SU-DHL-6 (cell line): Measurements from ENCODE around the gene RNF150.

ENCODE experiments used
- H2AFZ ChIP-seq: fragments of 200-600 bp; sonication (generic); 2 replicates; pipeline ENCODE4 v1.6.1; 2014; ENCODE audit warnings: low read depth, mild to moderate bottlenecking, moderate library complexity, mixed read lengths, antibody characterized with exemption, low read length; ENCODE audit not compliant: severe bottlenecking
- H3F3A ChIP-seq: fragments of 200-600 bp; shearing (Covaris generic); 2 replicates; pipeline ENCODE4 v1.6.0; 2016; ENCODE audit warnings: antibody characterized with exemption, mild to moderate bottlenecking; ENCODE audit not compliant: insufficient read depth
- H3K27ac ChIP-seq: fragments of 200-600 bp; sonication (generic); 2 replicates; pipeline ENCODE4 v1.5.1; 2016; ENCODE audit warnings: low read depth, mild to moderate bottlenecking, low read length, moderate library complexity, mixed read lengths
- H3K27me3 ChIP-seq: fragments of 200-600 bp; sonication (generic), shearing (Covaris generic); 2 replicates; pipeline ENCODE4 v1.6.0; 2014; ENCODE audit warnings: mild to moderate bottlenecking, low read length
- H3K36me3 ChIP-seq: fragments of 200-600 bp; sonication (generic); 2 replicates; pipeline ENCODE4 v1.6.1; 2014; ENCODE audit warnings: mild to moderate bottlenecking, low read length, mixed read lengths
- H3K4me2 ChIP-seq: fragments of 300-600, 200-600 bp; shearing (Covaris generic), sonication (generic); 2 replicates; pipeline ENCODE4 v1.6.0; 2014; ENCODE audit warnings: low read length, low read depth, mild to moderate bottlenecking; ENCODE audit not compliant: poor library complexity, severe bottlenecking
- H3K4me3 ChIP-seq: fragments of 200-600 bp; sonication (generic); 2 replicates; pipeline ENCODE4 v1.5.1; 2014; ENCODE audit warnings: antibody characterized with exemption, low read length, mild to moderate bottlenecking, mixed read lengths; ENCODE audit not compliant: insufficient read depth, poor library complexity, severe bottlenecking
- H3K79me2 ChIP-seq: fragments of 200-600 bp; sonication (generic); 2 replicates; pipeline ENCODE4 v1.6.1; 2014; ENCODE audit warnings: mild to moderate bottlenecking, low read length, moderate library complexity; ENCODE audit not compliant: insufficient read depth
- H3K9ac ChIP-seq: fragments of 200-600 bp; sonication (generic); 2 replicates; pipeline ENCODE4 v1.7.0; 2014; ENCODE audit warnings: mild to moderate bottlenecking, low read length
- H3K9me2 ChIP-seq: fragments of 200-600 bp; sonication (generic); replicated peaks from 2 replicates; pipeline ENCODE4 v1.6.1; 2014; ENCODE audit warnings: low read length; ENCODE audit not compliant: insufficient read depth
- H3K9me3 ChIP-seq: fragments of 200-600 bp; sonication (generic); 2 replicates; pipeline ENCODE4 v1.6.1; 2014; ENCODE audit warnings: low read length, mixed read lengths; ENCODE audit not compliant: insufficient read depth
- H4K20me1 ChIP-seq: fragments of 200-600 bp; sonication (generic); 2 replicates; pipeline ENCODE4 v1.6.1; 2014; ENCODE audit warnings: low read depth, mild to moderate bottlenecking, antibody characterized with exemption, low read length, moderate library complexity, mixed read lengths
- EZH2phosphoT487 ChIP-seq: fragments of 200-600 bp; sonication (generic), shearing (Covaris generic); conservative IDR thresholded peaks from 2 replicates; pipeline ENCODE4 v1.6.1; 2018; ENCODE audit warnings: mild to moderate bottlenecking, antibody characterized with exemption, low read length, moderate library complexity, mixed read lengths
- TF ChIP-seq, protein P1 (sequence below): fragments of 200-600 bp; sonication (generic); IDR thresholded peaks from one replicate; pipeline ENCODE4 v1.5.1; 2017; ENCODE audit warnings: antibody characterized with exemption, mild to moderate bottlenecking, low read length, moderate library complexity; ENCODE audit not compliant: insufficient read depth, poor library complexity, severe bottlenecking

RNF150 gene

GRCh38 chr4:140944199-140944515, 189.1 kb downstream of the RNF150 start:
- no peak for TF ChIP-seq EZH2phosphoT487
- TF ChIP-seq, protein P1, sequence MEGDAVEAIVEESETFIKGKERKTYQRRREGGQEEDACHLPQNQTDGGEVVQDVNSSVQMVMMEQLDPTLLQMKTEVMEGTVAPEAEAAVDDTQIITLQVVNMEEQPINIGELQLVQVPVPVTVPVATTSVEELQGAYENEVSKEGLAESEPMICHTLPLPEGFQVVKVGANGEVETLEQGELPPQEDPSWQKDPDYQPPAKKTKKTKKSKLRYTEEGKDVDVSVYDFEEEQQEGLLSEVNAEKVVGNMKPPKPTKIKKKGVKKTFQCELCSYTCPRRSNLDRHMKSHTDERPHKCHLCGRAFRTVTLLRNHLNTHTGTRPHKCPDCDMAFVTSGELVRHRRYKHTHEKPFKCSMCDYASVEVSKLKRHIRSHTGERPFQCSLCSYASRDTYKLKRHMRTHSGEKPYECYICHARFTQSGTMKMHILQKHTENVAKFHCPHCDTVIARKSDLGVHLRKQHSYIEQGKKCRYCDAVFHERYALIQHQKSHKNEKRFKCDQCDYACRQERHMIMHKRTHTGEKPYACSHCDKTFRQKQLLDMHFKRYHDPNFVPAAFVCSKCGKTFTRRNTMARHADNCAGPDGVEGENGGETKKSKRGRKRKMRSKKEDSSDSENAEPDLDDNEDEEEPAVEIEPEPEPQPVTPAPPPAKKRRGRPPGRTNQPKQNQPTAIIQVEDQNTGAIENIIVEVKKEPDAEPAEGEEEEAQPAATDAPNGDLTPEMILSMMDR: no peak
- Histone ChIP-seq H3K36me3 (no peaks in the 10 kb centered on the region), H3K79me2 (no peaks in the 10 kb centered on the region), H3K9ac (no peak overlapping the region), H3K27ac (no peak overlapping the region), H2AFZ (no peak overlapping the region), H3K9me3 (no peaks in the 10 kb centered on the region), H3K9me2 (no peaks in the 10 kb centered on the region), H3K4me3 (no peak overlapping the region), H3K4me2 (no peak overlapping the region), H4K20me1 (no peaks in the 10 kb centered on the region), H3F3A (no peaks in the 10 kb centered on the region), H3K27me3 (no peaks in the 10 kb centered on the region)

DNA sequence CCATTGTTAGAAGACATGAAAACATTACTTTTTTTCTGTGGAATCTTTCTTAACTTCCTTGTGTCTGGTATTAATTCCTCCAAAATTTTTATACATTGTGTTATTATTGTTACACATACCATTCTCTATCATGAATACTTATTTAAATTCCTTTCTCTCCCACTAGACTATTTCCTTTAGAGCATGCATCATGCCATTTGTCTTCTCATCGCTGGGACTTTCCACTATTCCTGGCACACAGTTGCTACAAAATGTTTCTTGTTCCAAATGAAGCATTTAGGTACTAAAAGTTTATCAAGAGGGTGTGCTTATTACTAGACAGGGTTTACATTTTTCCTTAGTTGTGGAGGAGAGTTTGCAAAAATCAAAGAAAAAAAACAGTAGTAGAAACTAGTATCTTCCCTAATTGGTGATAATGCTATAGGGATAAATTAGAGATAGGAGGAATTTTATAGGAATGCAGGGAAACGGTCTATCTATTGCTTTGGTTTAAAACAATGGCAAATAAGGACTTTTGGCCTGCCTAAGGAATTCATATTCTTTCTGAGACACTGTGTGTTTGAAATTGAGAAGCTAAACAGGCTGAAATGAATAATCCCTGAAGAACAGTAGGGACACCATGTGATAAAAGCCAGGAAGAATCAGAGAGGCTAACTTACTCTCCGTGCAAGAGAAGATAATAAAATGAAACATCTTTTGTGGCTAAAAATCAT, 189.6 kb downstream of the RNF150 start:
- TF ChIP-seq, protein P1: no peak
- TF ChIP-seq EZH2phosphoT487: no peak
- Histone ChIP-seq H3K79me2 (no peaks in the 10 kb centered on the region), H2AFZ (no peak overlapping the region), H3K9me3 (no peaks in the 10 kb centered on the region), H3K27me3 (no peaks in the 10 kb centered on the region), H3F3A (no peaks in the 10 kb centered on the region), H3K27ac (no peak overlapping the region), H3K4me3 (no peak overlapping the region), H3K9ac (no peak overlapping the region), H3K4me2 (no peak overlapping the region), H3K9me2 (no peaks in the 10 kb centered on the region), H4K20me1 (no peaks in the 10 kb centered on the region), H3K36me3 (no peaks in the 10 kb centered on the region)

DNA sequence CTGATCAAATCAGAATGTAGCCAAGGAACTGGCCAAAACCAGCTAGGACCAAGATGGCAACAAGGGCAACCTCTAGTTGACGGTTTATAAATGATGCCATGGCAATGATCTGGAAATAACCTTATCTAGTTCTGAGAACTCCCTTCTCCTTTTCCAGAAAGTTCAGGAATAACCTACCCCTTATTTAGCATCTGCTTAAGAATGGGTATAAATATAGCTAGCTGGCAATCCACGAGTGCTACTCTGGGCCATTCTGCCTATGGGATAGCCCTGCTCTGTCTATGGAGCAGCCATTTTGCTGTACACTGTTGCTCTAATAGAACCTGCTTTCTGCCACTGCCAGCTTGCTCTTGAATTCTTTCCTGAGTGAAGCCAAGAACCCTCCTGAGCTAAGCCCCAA, 192.7 kb downstream of the RNF150 start:
- no peak overlapping the region for H2AFZ ChIP-seq

More for the DNA sequence above, 192.7 kb downstream of the RNF150 start:
- H3K4me2 ChIP-seq: no peak overlapping the region
- no peaks in the 10 kb centered on the region for H4K20me1 ChIP-seq
- no peak overlapping the region for H3K9ac ChIP-seq
- H3K27me3 ChIP-seq: no peaks in the 10 kb centered on the region
- no peaks in the 10 kb centered on the region for H3K79me2 ChIP-seq
- no peak overlapping the region for H3K4me3 ChIP-seq
- no peaks in the 10 kb centered on the region for H3K36me3 ChIP-seq
- H3K9me2 ChIP-seq: no peaks in the 10 kb centered on the region
- no peak for TF ChIP-seq EZH2phosphoT487
- TF ChIP-seq, protein P1: no peak
- H3K9me3 ChIP-seq: no peaks in the 10 kb centered on the region
- H3F3A ChIP-seq: no peaks in the 10 kb centered on the region
- no peak overlapping the region for H3K27ac ChIP-seq
